Tibial nerve (tissue), 4 donors: ENCODE data around the gene SPATA13. TPM values are rescaled to one million over a fixed set of nuclear protein-coding genes. Genes with fewer than 3 reads are reported as not detected.
A peak's percentile ranks its signal among the peaks of the same experiment; 100 is the strongest.

Source experiments
- DNase-seq, 2 donors: peaks; one replicate each; pipeline ENCODE4 v3.0.0-alpha.2; 2019; ENCODE audit warnings: low spot score in 2 of 2
- H3K27ac ChIP-seq, 4 donors: fragments of 200-600 bp; sonication (generic) in 3 of 4; one replicate each; pipeline ENCODE4 v1.5.1; 2017 to 2019; ENCODE audit warnings: mild to moderate bottlenecking in 1 of 4
- H3K27me3 ChIP-seq, 2 donors: fragments of 200-600 bp; sonication (generic) in 1 of 2; one replicate each; pipeline versions ENCODE4 v1.5.1 to v1.6.0; 2017 to 2019
- H3K36me3 ChIP-seq, 3 donors: fragments of 200-600 bp; sonication (generic); one replicate each; pipeline ENCODE4 v1.5.1; 2018 to 2019
- H3K4me1 ChIP-seq, 4 donors: fragments of 200-600 bp; sonication (generic) in 3 of 4; one replicate each; pipeline ENCODE4 v1.5.1; 2017 to 2019
- H3K4me3 ChIP-seq, 4 donors: fragments of 200-600 bp; sonication (generic) in 3 of 4; one replicate each; pipeline ENCODE4 v1.5.1; 2017 to 2019; ENCODE audit warnings: mild to moderate bottlenecking in 1 of 4, moderate library complexity in 1 of 4
- H3K9me3 ChIP-seq, 4 donors: fragments of 200-600 bp; sonication (generic) in 3 of 4; one replicate each; pipeline ENCODE4 v1.5.1; 2017 to 2019
- CTCF ChIP-seq, 5 experiments: fragments of 200-600 bp in 3 of 5; fragments of 450-650 bp in 2 of 5; sonication (generic) in 3 of 5; IDR thresholded peaks; one replicate each; pipeline ENCODE4 v1.5.1; 2016 to 2019; ENCODE audit warnings: antibody characterized with exemption in 5 of 5, mild to moderate bottlenecking in 3 of 5, moderate library complexity in 2 of 5
- EP300 ChIP-seq, 2 donors: sonication (generic); formaldehyde crosslinking; IDR thresholded peaks; one replicate each; pipeline ENCODE4 v1.6.1; 2017; ENCODE audit warnings: antibody characterized with exemption in 2 of 2, mild to moderate bottlenecking in 1 of 2
- POLR2A ChIP-seq, 2 donors: fragments of 450-650 bp; IDR thresholded peaks; one replicate each; pipeline ENCODE4 v1.6.1; 2017; ENCODE audit warnings: antibody characterized with exemption in 2 of 2, mild to moderate bottlenecking in 2 of 2, moderate library complexity in 2 of 2
- WGBS, 2 donors: methylation state at CpG; one replicate each; pipeline ENCODE4 v1.1.5; 2018; 5-methylcytosine and 5-hydroxymethylcytosine counted together
- total RNA-seq, 4 donors: library from RNA; depleted of rRNA; stranded (reverse); fragments of >200 nt; gene quantifications; one replicate each; pipeline ENCODE4 v1.1.0, GENCODE V29; 2016

Gene SPATA13
- total RNA-seq, 4 donors from 2014 or later: 35.0 to 96.0 (median 51.7) TPM

- Histone ChIP-seq H3K36me3 (no peaks in the 10 kb centered on the region), H3K4me1 (peaks cover 0 to 42% (median 8%) of the 10 kb centered on the region in 4 donors), H3K27ac (peak overlapping the region in 1 of 4 donors; percentile 44), H3K4me3 (no peak overlapping the region), H3K9me3 (no peaks in the 10 kb centered on the region), H3K27me3 (no peaks in the 10 kb centered on the region)
- WGBS, 2 donors: 89 to 95% methylated on average over 4 of the region's 4 CpGs
- no peak for DNase-seq
- TF ChIP-seq EP300 (IDR thresholded peaks at IDR 0.05) (no peak), CTCF (IDR thresholded peaks at IDR 0.05) (no peak), POLR2A (IDR thresholded peaks at IDR 0.05) (no peak)
Measured at GRCh38 chr13:24172071-24172470, 11.6 kb downstream of the SPATA13 start.

GRCh38 chr13:24173795-24174194, 13.3 kb downstream of the SPATA13 start:
- no peaks in the 10 kb centered on the region for H3K27me3 ChIP-seq
- WGBS, 2 donors: 52 to 54% methylated on average over 2 of the region's 2 CpGs
- H3K4me1 ChIP-seq: peaks cover 0 to 36% (median 8%) of the 10 kb centered on the region in 4 donors
- no peaks in the 10 kb centered on the region for H3K9me3 ChIP-seq
- DNase-seq: no peak
- TF ChIP-seq EP300 (IDR thresholded peaks at IDR 0.05) (no peak), POLR2A (IDR thresholded peaks at IDR 0.05) (no peak), CTCF (IDR thresholded peaks at IDR 0.05) (no peak)
- peak overlapping the region in 2 of 4 donors; percentile 7 to 47 for H3K27ac ChIP-seq
- H3K36me3 ChIP-seq: no peaks in the 10 kb centered on the region
- H3K4me3 ChIP-seq: no peak overlapping the region

DNA sequence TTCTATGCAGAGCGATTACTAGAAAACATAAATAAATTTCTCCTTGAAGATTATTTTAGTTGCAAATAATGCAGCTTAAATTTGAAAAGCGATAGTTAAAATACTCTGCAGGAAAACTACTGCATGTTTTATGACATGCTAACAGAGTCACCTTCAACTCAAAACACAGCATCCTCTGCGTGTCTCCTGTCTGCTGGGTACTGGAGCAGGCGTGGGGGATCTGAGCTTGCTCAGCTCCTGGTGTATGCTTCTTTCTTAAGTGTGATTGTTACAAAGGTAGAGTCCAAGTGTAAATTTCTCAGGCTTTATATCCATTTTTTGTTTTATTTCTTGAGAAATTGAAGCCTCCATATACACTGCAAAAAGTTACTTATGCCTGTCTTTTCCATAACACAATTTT, 15.3 kb downstream of the SPATA13 start:
- TF ChIP-seq CTCF (IDR thresholded peaks at IDR 0.05) (no peak), EP300 (IDR thresholded peaks at IDR 0.05) (no peak), POLR2A (IDR thresholded peaks at IDR 0.05) (no peak)
- no peaks in the 10 kb centered on the region for H3K36me3 ChIP-seq
- H3K27ac ChIP-seq: peak overlapping the region in 3 of 4 donors; percentile 13 to 61 (median 36)
- no peaks in the 10 kb centered on the region for H3K9me3 ChIP-seq
- no peak overlapping the region for H3K4me3 ChIP-seq
- no peak for DNase-seq
- WGBS, 2 donors: 74 to 88% methylated on average over 4 of the region's 4 CpGs
- H3K27me3 ChIP-seq: no peaks in the 10 kb centered on the region
- H3K4me1 ChIP-seq: peaks cover 0 to 18% (median 8%) of the 10 kb centered on the region in 4 donors

- Histone ChIP-seq H3K9me3 (no peaks in the 10 kb centered on the region), H3K27me3 (no peaks in the 10 kb centered on the region), H3K27ac (peak overlapping the region in 3 of 4 donors; percentile 13 to 45 (median 36)), H3K4me1 (peaks cover 0 to 15% (median 8%) of the 10 kb centered on the region in 4 donors), H3K36me3 (no peaks in the 10 kb centered on the region), H3K4me3 (no peak overlapping the region)
- DNase-seq: no peak
- WGBS, 2 donors: 81 to 85% methylated on average over 8 of the region's 8 CpGs
- TF ChIP-seq POLR2A (IDR thresholded peaks at IDR 0.05) (no peak), EP300 (IDR thresholded peaks at IDR 0.05) (no peak), CTCF (IDR thresholded peaks at IDR 0.05) (no peak)
Measured at GRCh38 chr13:24176351-24177101, 16.0 kb downstream of the SPATA13 start.

GRCh38 chr13:24178847-24179485, 18.4 kb downstream of the SPATA13 start:
- Histone ChIP-seq H3K4me1 (peaks cover 0 to 15% (median 9%) of the 10 kb centered on the region in 4 donors), H3K36me3 (no peaks in the 10 kb centered on the region), H3K27me3 (no peaks in the 10 kb centered on the region), H3K9me3 (no peaks in the 10 kb centered on the region), H3K4me3 (no peak overlapping the region), H3K27ac (no peak overlapping the region)
- DNase-seq: no peak
- 88 to 94% methylated on average over 2 of the region's 2 CpGs for WGBS, 2 donors
- TF ChIP-seq CTCF (IDR thresholded peaks at IDR 0.05): no peak
